RWPE2 (cell line): Measurements from ENCODE around the gene NR4A3.

Experiments used
- ATAC-seq: fragments of 200-7000 bp; cut with Tn5 transposase; 3 replicates; pipeline ENCODE4 v1.9.1; 2021; ENCODE audit warnings: low read depth
- DNase-seq: peaks from one replicate; pipeline ENCODE4 v3.0.0-alpha.2; 2020; ENCODE audit warnings: low spot score
- H3K27ac ChIP-seq: fragments of 450-650 bp; 2 replicates; pipeline ENCODE4 v1.5.1; 2017; ENCODE audit warnings: mild to moderate bottlenecking; ENCODE audit not compliant: poor library complexity, severe bottlenecking
- H3K27me3 ChIP-seq: fragments of 250-450 bp; sonication (Bioruptor Pico); 2 replicates; pipeline ENCODE4 v1.5.1; 2021; ENCODE audit warnings: mild to moderate bottlenecking, moderate library complexity; ENCODE audit not compliant: insufficient read depth, poor library complexity, severe bottlenecking
- H3K36me3 ChIP-seq: fragments of 250-450 bp; sonication (Bioruptor Pico); 2 replicates; pipeline ENCODE4 v1.5.1; 2020; ENCODE audit warnings: low read depth, mild to moderate bottlenecking, moderate library complexity
- H3K4me1 ChIP-seq: fragments of 250-450 bp; sonication (Bioruptor Pico); 2 replicates; pipeline ENCODE4 v1.5.1; 2021; ENCODE audit warnings: mild to moderate bottlenecking, moderate library complexity; ENCODE audit not compliant: insufficient read depth, poor library complexity, severe bottlenecking
- H3K4me3 ChIP-seq: fragments of 250-450 bp; sonication (Bioruptor Pico); 2 replicates; pipeline ENCODE4 v1.5.1; 2021; ENCODE audit warnings: mild to moderate bottlenecking, moderate library complexity; ENCODE audit not compliant: severe bottlenecking
- H3K9me3 ChIP-seq: fragments of 250-450 bp; sonication (Bioruptor Pico); 2 replicates; pipeline ENCODE4 v1.5.1; 2021; ENCODE audit warnings: mild to moderate bottlenecking, moderate library complexity; ENCODE audit not compliant: severe bottlenecking
- TF ChIP-seq, protein P1 (sequence below): fragments of 450-650 bp; IDR thresholded peaks from one replicate; pipeline ENCODE4 v1.5.1; 2017; ENCODE audit warnings: mild to moderate bottlenecking, moderate library complexity; ENCODE audit not compliant: poor library complexity, severe bottlenecking

NR4A3 gene

DNA sequence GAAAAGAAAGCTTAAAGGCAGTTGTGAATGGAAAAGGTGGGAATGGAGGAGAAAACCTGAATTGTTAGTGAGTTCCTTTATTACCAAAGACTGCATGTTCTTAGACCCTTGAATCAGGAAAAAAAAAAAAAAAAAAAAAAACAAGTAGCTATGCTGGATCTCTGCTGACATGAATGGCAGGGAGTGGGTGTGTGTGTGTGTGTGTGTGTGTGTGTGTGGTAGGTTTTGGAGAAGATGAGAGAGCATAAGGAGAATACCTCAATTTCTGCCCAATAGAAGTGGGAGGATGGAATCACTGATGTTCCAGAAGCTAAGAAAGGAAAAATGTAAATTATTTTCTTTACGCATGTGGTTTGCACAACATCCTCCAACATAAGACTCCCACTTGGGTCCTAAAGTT lies 25.5 kb upstream of the NR4A3 start:
- no peak for DNase-seq

DNA sequence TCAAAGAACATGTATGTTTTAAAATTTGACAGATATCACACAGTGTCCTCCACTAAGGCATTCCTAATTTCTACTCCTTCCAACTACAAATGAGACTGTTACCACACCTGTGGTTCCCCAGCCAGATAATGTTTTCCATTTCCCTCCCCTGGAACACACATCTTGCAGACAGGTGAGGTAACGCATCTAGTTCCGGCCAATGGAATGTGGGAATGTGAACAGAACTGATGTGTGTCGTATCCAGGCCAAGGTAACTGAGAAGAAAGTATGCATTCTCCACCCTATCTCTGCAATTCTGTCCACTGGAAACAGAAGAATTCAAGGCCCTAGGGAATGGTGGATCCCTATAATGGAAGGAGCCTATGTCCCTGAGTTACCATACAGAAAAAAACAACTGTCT lies 19.9 kb upstream of the NR4A3 start:
- H3K36me3 ChIP-seq = 0 out of 2 replicates have a peak, but pooled peaks cover 3% of the 10 kb centered on the region
- no peak for ATAC-seq
- H3K4me3 ChIP-seq = no peak overlapping the region
- no peaks in the 10 kb centered on the region for H3K4me1 ChIP-seq
- H3K27me3 ChIP-seq = no peaks in the 10 kb centered on the region
- no peaks in the 10 kb centered on the region for H3K9me3 ChIP-seq
- TF ChIP-seq, protein P1, sequence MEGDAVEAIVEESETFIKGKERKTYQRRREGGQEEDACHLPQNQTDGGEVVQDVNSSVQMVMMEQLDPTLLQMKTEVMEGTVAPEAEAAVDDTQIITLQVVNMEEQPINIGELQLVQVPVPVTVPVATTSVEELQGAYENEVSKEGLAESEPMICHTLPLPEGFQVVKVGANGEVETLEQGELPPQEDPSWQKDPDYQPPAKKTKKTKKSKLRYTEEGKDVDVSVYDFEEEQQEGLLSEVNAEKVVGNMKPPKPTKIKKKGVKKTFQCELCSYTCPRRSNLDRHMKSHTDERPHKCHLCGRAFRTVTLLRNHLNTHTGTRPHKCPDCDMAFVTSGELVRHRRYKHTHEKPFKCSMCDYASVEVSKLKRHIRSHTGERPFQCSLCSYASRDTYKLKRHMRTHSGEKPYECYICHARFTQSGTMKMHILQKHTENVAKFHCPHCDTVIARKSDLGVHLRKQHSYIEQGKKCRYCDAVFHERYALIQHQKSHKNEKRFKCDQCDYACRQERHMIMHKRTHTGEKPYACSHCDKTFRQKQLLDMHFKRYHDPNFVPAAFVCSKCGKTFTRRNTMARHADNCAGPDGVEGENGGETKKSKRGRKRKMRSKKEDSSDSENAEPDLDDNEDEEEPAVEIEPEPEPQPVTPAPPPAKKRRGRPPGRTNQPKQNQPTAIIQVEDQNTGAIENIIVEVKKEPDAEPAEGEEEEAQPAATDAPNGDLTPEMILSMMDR = no peak
- H3K27ac ChIP-seq = no peak overlapping the region
- DNase-seq = no peak

More for the DNA sequence above, 25.5 kb upstream of the NR4A3 start:
- H3K27me3 ChIP-seq = no peaks in the 10 kb centered on the region
- no peak for ATAC-seq
- no peaks in the 10 kb centered on the region for H3K9me3 ChIP-seq
- H3K27ac ChIP-seq = no peak overlapping the region
- no peak overlapping the region for H3K4me3 ChIP-seq
- no peaks in the 10 kb centered on the region for H3K36me3 ChIP-seq
- no peaks in the 10 kb centered on the region for H3K4me1 ChIP-seq
- TF ChIP-seq, protein P1 = no peak

DNA sequence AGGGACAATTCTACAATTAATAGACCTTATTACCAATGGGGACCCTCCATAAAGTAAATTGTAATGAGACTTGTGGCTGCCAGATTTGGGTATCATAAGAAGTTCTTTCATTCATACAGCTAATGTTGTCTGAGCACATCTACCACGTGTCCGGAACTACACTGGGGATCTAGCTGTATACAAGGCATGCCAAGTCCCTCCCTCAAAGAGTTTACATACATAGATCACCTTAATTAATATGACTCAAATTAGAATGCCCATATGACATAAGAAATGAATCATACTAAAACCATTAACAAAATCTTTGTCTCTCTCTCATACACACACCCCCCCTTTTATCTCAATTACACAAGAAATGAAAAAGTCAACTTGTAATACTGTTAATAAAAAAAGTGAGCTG lies 18.0 kb upstream of the NR4A3 start:
- DNase-seq (no peak), ATAC-seq (no peak)
- 0 out of 2 replicates have a peak, but pooled peaks cover 3% of the 10 kb centered on the region for H3K36me3 ChIP-seq
- no peak overlapping the region for H3K4me3 ChIP-seq
- no peaks in the 10 kb centered on the region for H3K27me3 ChIP-seq
- TF ChIP-seq, protein P1 = no peak
- H3K9me3 ChIP-seq = no peaks in the 10 kb centered on the region
- no peak overlapping the region for H3K27ac ChIP-seq
- H3K4me1 ChIP-seq = no peaks in the 10 kb centered on the region

DNA sequence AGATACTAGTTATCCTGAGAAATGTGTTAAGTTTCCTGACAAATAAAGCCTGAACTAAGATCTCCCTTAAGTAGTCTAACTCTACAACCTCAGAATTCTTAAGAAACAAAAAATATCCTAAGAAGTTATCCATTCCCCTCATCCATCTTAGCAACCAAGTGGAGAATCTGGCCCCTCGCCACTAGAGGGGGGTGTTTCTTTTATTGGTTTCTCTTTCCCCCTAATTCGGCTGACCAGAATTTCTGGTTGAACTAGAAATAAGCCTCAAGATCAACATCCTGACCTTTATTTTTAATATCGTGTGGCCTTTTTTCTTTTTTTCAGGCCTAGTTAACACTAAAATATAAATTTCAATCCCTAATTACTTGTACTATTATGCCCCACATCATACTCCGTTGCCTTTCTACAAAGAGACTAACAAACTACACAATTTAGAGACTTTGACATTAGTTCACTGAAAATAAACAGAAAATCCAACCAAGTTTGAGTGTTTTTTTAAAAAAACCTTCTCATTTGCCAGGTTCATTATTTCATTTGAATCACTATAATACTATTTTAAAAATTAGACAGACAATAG lies 14.3 kb upstream of the NR4A3 start:
- Histone ChIP-seq H3K9me3 (no peaks in the 10 kb centered on the region), H3K27ac (no peak overlapping the region), H3K4me1 (no peaks in the 10 kb centered on the region), H3K4me3 (no peak overlapping the region), H3K27me3 (no peaks in the 10 kb centered on the region), H3K36me3 (0 out of 2 replicates have a peak, but pooled peaks cover 3% of the 10 kb centered on the region)
- peak; percentile 68; the same call in 2 of the 3 replicates for ATAC-seq
- TF ChIP-seq, protein P1 = peak; percentile 93
- no peak for DNase-seq

DNA sequence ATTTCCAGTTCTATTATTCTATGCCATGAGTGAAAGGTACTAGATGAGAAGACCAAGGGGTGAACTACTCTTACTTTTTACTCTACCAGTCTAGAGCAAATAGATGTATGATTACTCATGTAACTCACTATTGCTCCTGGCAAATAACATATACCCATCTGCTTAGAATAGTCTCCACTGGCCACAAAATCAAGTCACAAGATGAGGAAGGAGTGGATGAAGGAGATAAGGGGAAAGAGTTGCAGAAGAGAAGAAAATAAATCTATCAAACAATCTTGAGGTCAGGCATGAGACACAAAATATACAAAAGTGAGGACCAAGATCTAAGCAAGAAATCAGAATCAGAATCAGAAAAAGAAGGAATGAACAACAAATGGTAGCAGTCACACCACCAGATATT lies 13.7 kb upstream of the NR4A3 start:
- Histone ChIP-seq H3K4me1 (no peaks in the 10 kb centered on the region), H3K9me3 (no peaks in the 10 kb centered on the region), H3K27me3 (no peaks in the 10 kb centered on the region), H3K27ac (no peak overlapping the region), H3K4me3 (no peak overlapping the region), H3K36me3 (0 out of 2 replicates have a peak, but pooled peaks cover 3% of the 10 kb centered on the region)
- TF ChIP-seq, protein P1 = no peak
- no peak for DNase-seq
- ATAC-seq = no peak
